ENCODE measurements around the gene NOS1. TPM values are rescaled to one million over a fixed set of nuclear protein-coding genes. Genes with fewer than 3 reads are reported as not detected.
"Not testable (repeated sequence)": the region's sequence is repeated elsewhere in the genome, so short reads cannot be mapped to it uniquely, and the experiment has no call there.

Gene NOS1
- total and polyA plus RNA-seq, 10 donors: 0.03 to 0.22 (median 0.04) TPM; not detected in 6

GRCh38 chr12:117377758-117378157 lies 16.3 kb upstream of the NOS1 start:
- intact Hi-C loops (cut with DNase I; ENCODE audit: low total_unique reads): loop anchor here (10.0 kb wide), 1 partner anchor 207 kb away; no protein-coding TSS in a partner anchor
- Histone ChIP-seq H3K9me3 (peaks cover 0 to 8% (median 0%) of the 10 kb centered on the region in 8 donors), H3K4me3 (no peak overlapping the region), H3K36me3 (no peaks in the 10 kb centered on the region), H3K27ac (no peak overlapping the region), H3K27me3 (replicated peaks in 1 of 7) (peaks cover 0 to 7% (median 0%) of the 10 kb centered on the region in 7 donors), H3K4me1 (no peaks in the 10 kb centered on the region)
- DNase-seq: no peak
- WGBS, 5 donors: 87 to 100% (median 91%) methylated on average over 2 of the region's 2 CpGs
- TF ChIP-seq POLR2A (IDR thresholded peaks at IDR 0.05) (no peak), CTCF (IDR thresholded peaks at IDR 0.05 in 8 of 11, conservative IDR thresholded peaks at IDR 0.05 in 3 of 11) (no peak), POLR2AphosphoS5 (IDR thresholded peaks at IDR 0.05) (no peak)

GRCh38 chr12:117370588-117370987 lies 9.2 kb upstream of the NOS1 start:
- H3K27me3 ChIP-seq (replicated peaks in 1 of 7): peaks cover 0 to 24% (median 0%) of the 10 kb centered on the region in 7 donors
- 58 to 79% (median 67%) methylated on average over 3 of the region's 3 CpGs for WGBS, 5 donors
- intact Hi-C loops (cut with DNase I; ENCODE audit: low total_unique reads): loop anchor here (10.0 kb wide), 1 partner anchor 214 kb away; no protein-coding TSS in a partner anchor

DNA sequence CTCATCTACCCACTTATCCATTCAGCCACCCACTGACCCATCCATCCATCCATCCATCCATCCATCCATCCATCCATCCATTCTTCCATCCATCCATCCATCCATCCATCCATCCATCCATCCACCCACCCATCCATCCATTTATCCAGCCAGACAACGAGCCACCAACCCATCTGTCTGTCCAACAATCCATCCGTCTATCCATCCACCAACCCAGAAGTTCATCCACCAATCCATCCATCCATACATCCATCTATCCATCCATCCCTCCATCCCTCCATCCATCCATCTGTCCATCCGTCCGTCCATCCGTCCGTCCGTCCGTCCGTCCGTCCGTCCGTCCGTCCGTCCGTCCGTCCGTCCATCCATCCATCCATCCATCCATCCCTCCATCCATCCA lies 8.6 kb upstream of the NOS1 start:
- not testable (repeated sequence) for H3K27ac ChIP-seq, H3K36me3 ChIP-seq, H3K4me3 ChIP-seq, DNase-seq, H3K9me3 ChIP-seq, H3K4me1 ChIP-seq
- 62 to 92% (median 72%) methylated on average over 17 of the region's 17 CpGs for WGBS, 5 donors
- intact Hi-C loops (cut with DNase I; ENCODE audit: low total_unique reads): loop anchor here (10.0 kb wide), 1 partner anchor 215 kb away; no protein-coding TSS in a partner anchor
- H3K27me3 ChIP-seq (replicated peaks in 1 of 7): peaks cover 0 to 30% (median 0%) of the 10 kb centered on the region in 7 donors

More at GRCh38 chr12:117370588-117370987, 9.2 kb upstream of the NOS1 start:
- Histone ChIP-seq H3K4me1 (no peaks in the 10 kb centered on the region), H3K9me3 (peaks cover 0 to 8% (median 2%) of the 10 kb centered on the region in 8 donors), H3K27ac (no peak overlapping the region), H3K4me3 (no peak overlapping the region), H3K36me3 (no peaks in the 10 kb centered on the region)
- DNase-seq: no peak
- TF ChIP-seq POLR2AphosphoS5 (IDR thresholded peaks at IDR 0.05): no peak
- no peak for TF ChIP-seq POLR2A (IDR thresholded peaks at IDR 0.05)
- TF ChIP-seq CTCF (IDR thresholded peaks at IDR 0.05 in 8 of 11, conservative IDR thresholded peaks at IDR 0.05 in 3 of 11): no peak

GRCh38 chr12:117367006-117367638 lies 5.7 kb upstream of the NOS1 start:
- Histone ChIP-seq H3K4me1 (no peaks in the 10 kb centered on the region), H3K4me3 (no peak overlapping the region), H3K27ac (no peak overlapping the region), H3K36me3 (no peaks in the 10 kb centered on the region), H3K9me3 (peaks cover 0 to 8% (median 2%) of the 10 kb centered on the region in 8 donors), H3K27me3 (replicated peaks in 1 of 7) (peaks cover 0 to 57% (median 11%) of the 10 kb centered on the region in 7 donors)
- intact Hi-C loops (cut with DNase I; ENCODE audit: low total_unique reads): loop anchor here (2.0 kb wide), 1 partner anchor 470 kb away; no protein-coding TSS in a partner anchor
- no peak for DNase-seq
- WGBS, 5 donors: 14 to 20% (median 19%) methylated on average over 12 of the region's 12 CpGs
- peak; percentile 18 to 88 (median 71) for TF ChIP-seq CTCF (IDR thresholded peaks at IDR 0.05 in 8 of 11, conservative IDR thresholded peaks at IDR 0.05 in 3 of 11)
- TF ChIP-seq POLR2A (IDR thresholded peaks at IDR 0.05): no peak
